ENCODE data around the gene NPTX2.
A peak's percentile ranks its signal among the peaks of the same experiment; 100 is the strongest.

Gene NPTX2

GRCh38 chr7:98617960-98618418 is 904 bp downstream of the NPTX2 start:
- peaks cover 21 to 34% of the 10 kb centered on the region in 2 donors for H3K27me3 ChIP-seq (ENCODE audit: control insufficient read depth in 2 of 2, insufficient read depth in 2 of 2, low read length in 2 of 2)
- no peaks in the 10 kb centered on the region for H3K4me1 ChIP-seq (ENCODE audit: control insufficient read depth in 2 of 2, insufficient read depth in 2 of 2, low read length in 2 of 2)
- H3K36me3 ChIP-seq (ENCODE audit: control insufficient read depth in 2 of 2, insufficient read depth in 2 of 2, low read length in 2 of 2): no peaks in the 10 kb centered on the region
- H3K9me3 ChIP-seq (ENCODE audit: control insufficient read depth in 2 of 2, low read length in 2 of 2): no peaks in the 10 kb centered on the region
- no peak overlapping the region for H3K9ac ChIP-seq (ENCODE audit: low read depth in 1 of 2, low read length in 2 of 2)
- H3K27ac ChIP-seq (ENCODE audit: low read depth in 2 of 2, low read length in 2 of 2): no peak overlapping the region
- H3K4me3 ChIP-seq (ENCODE audit: low read length in 2 of 2): no peak overlapping the region

GRCh38 chr7:98618786-98619185 is 1.7 kb downstream of the NPTX2 start:
- Histone ChIP-seq H3K4me1 (ENCODE audit: control insufficient read depth in 2 of 2, insufficient read depth in 2 of 2, low read length in 2 of 2) (no peaks in the 10 kb centered on the region), H3K27ac (ENCODE audit: low read depth in 2 of 2, low read length in 2 of 2) (no peak overlapping the region), H3K27me3 (ENCODE audit: control insufficient read depth in 2 of 2, insufficient read depth in 2 of 2, low read length in 2 of 2) (peaks cover 21 to 34% of the 10 kb centered on the region in 2 donors), H3K9me3 (ENCODE audit: control insufficient read depth in 2 of 2, low read length in 2 of 2) (no peaks in the 10 kb centered on the region), H3K36me3 (ENCODE audit: control insufficient read depth in 2 of 2, insufficient read depth in 2 of 2, low read length in 2 of 2) (no peaks in the 10 kb centered on the region), H3K9ac (ENCODE audit: low read depth in 1 of 2, low read length in 2 of 2) (no peak overlapping the region), H3K4me3 (ENCODE audit: low read length in 2 of 2) (no peak overlapping the region)

- Histone ChIP-seq H3K27me3 (ENCODE audit: control insufficient read depth in 2 of 2, insufficient read depth in 2 of 2, low read length in 2 of 2) (peaks cover 21 to 34% of the 10 kb centered on the region in 2 donors), H3K4me1 (ENCODE audit: control insufficient read depth in 2 of 2, insufficient read depth in 2 of 2, low read length in 2 of 2) (no peaks in the 10 kb centered on the region), H3K27ac (ENCODE audit: low read depth in 2 of 2, low read length in 2 of 2) (no peak overlapping the region), H3K9ac (ENCODE audit: low read depth in 1 of 2, low read length in 2 of 2) (no peak overlapping the region), H3K36me3 (ENCODE audit: control insufficient read depth in 2 of 2, insufficient read depth in 2 of 2, low read length in 2 of 2) (no peaks in the 10 kb centered on the region), H3K9me3 (ENCODE audit: control insufficient read depth in 2 of 2, low read length in 2 of 2) (no peaks in the 10 kb centered on the region), H3K4me3 (ENCODE audit: low read length in 2 of 2) (peak overlapping the region in 1 of 2 donors; percentile 15)
Measured at GRCh38 chr7:98619450-98620321, 2.6 kb downstream of the NPTX2 start.

- Histone ChIP-seq H3K9ac (ENCODE audit: low read depth in 1 of 2, low read length in 2 of 2) (no peak overlapping the region), H3K4me1 (ENCODE audit: control insufficient read depth in 2 of 2, insufficient read depth in 2 of 2, low read length in 2 of 2) (no peaks in the 10 kb centered on the region), H3K4me3 (ENCODE audit: low read length in 2 of 2) (no peak overlapping the region), H3K9me3 (ENCODE audit: control insufficient read depth in 2 of 2, low read length in 2 of 2) (no peaks in the 10 kb centered on the region), H3K27ac (ENCODE audit: low read depth in 2 of 2, low read length in 2 of 2) (no peak overlapping the region), H3K36me3 (ENCODE audit: control insufficient read depth in 2 of 2, insufficient read depth in 2 of 2, low read length in 2 of 2) (no peaks in the 10 kb centered on the region), H3K27me3 (ENCODE audit: control insufficient read depth in 2 of 2, insufficient read depth in 2 of 2, low read length in 2 of 2) (peaks cover 24 to 29% of the 10 kb centered on the region in 2 donors)
Measured at GRCh38 chr7:98621573-98622482, 4.7 kb downstream of the NPTX2 start.

GRCh38 chr7:98622926-98623325 is 5.8 kb downstream of the NPTX2 start:
- H3K27ac ChIP-seq (ENCODE audit: low read depth in 2 of 2, low read length in 2 of 2): no peak overlapping the region
- H3K36me3 ChIP-seq (ENCODE audit: control insufficient read depth in 2 of 2, insufficient read depth in 2 of 2, low read length in 2 of 2): no peaks in the 10 kb centered on the region
- no peaks in the 10 kb centered on the region for H3K4me1 ChIP-seq (ENCODE audit: control insufficient read depth in 2 of 2, insufficient read depth in 2 of 2, low read length in 2 of 2)
- peaks cover 20 to 25% of the 10 kb centered on the region in 2 donors for H3K27me3 ChIP-seq (ENCODE audit: control insufficient read depth in 2 of 2, insufficient read depth in 2 of 2, low read length in 2 of 2)
- no peak overlapping the region for H3K9ac ChIP-seq (ENCODE audit: low read depth in 1 of 2, low read length in 2 of 2)
- no peak overlapping the region for H3K4me3 ChIP-seq (ENCODE audit: low read length in 2 of 2)
- H3K9me3 ChIP-seq (ENCODE audit: control insufficient read depth in 2 of 2, low read length in 2 of 2): no peaks in the 10 kb centered on the region

GRCh38 chr7:98624846-98625420 is 7.8 kb downstream of the NPTX2 start:
- no peak overlapping the region for H3K27ac ChIP-seq (ENCODE audit: low read depth in 2 of 2, low read length in 2 of 2)
- H3K9ac ChIP-seq (ENCODE audit: low read depth in 1 of 2, low read length in 2 of 2): no peak overlapping the region
- H3K4me1 ChIP-seq (ENCODE audit: control insufficient read depth in 2 of 2, insufficient read depth in 2 of 2, low read length in 2 of 2): no peaks in the 10 kb centered on the region
- H3K9me3 ChIP-seq (ENCODE audit: control insufficient read depth in 2 of 2, low read length in 2 of 2): no peaks in the 10 kb centered on the region
- peaks cover 11 to 13% of the 10 kb centered on the region in 2 donors for H3K27me3 ChIP-seq (ENCODE audit: control insufficient read depth in 2 of 2, insufficient read depth in 2 of 2, low read length in 2 of 2)
- no peak overlapping the region for H3K4me3 ChIP-seq (ENCODE audit: low read length in 2 of 2)
- H3K36me3 ChIP-seq (ENCODE audit: control insufficient read depth in 2 of 2, insufficient read depth in 2 of 2, low read length in 2 of 2): no peaks in the 10 kb centered on the region

- Histone ChIP-seq H3K4me3 (ENCODE audit: low read length in 2 of 2) (no peak overlapping the region), H3K4me1 (ENCODE audit: control insufficient read depth in 2 of 2, insufficient read depth in 2 of 2, low read length in 2 of 2) (no peaks in the 10 kb centered on the region), H3K27me3 (ENCODE audit: control insufficient read depth in 2 of 2, insufficient read depth in 2 of 2, low read length in 2 of 2) (peaks cover 0 to 9% of the 10 kb centered on the region in 2 donors), H3K9me3 (ENCODE audit: control insufficient read depth in 2 of 2, low read length in 2 of 2) (no peaks in the 10 kb centered on the region), H3K27ac (ENCODE audit: low read depth in 2 of 2, low read length in 2 of 2) (no peak overlapping the region), H3K36me3 (ENCODE audit: control insufficient read depth in 2 of 2, insufficient read depth in 2 of 2, low read length in 2 of 2) (no peaks in the 10 kb centered on the region), H3K9ac (ENCODE audit: low read depth in 1 of 2, low read length in 2 of 2) (no peak overlapping the region)
Measured at GRCh38 chr7:98626460-98627412, 9.7 kb downstream of the NPTX2 start.

GRCh38 chr7:98627413-98627790 is 10.3 kb downstream of the NPTX2 start:
- Histone ChIP-seq H3K4me3 (ENCODE audit: low read length in 2 of 2) (no peak overlapping the region), H3K9me3 (ENCODE audit: control insufficient read depth in 2 of 2, low read length in 2 of 2) (no peaks in the 10 kb centered on the region), H3K27me3 (ENCODE audit: control insufficient read depth in 2 of 2, insufficient read depth in 2 of 2, low read length in 2 of 2) (peaks cover 0 to 9% of the 10 kb centered on the region in 2 donors), H3K36me3 (ENCODE audit: control insufficient read depth in 2 of 2, insufficient read depth in 2 of 2, low read length in 2 of 2) (no peaks in the 10 kb centered on the region), H3K4me1 (ENCODE audit: control insufficient read depth in 2 of 2, insufficient read depth in 2 of 2, low read length in 2 of 2) (no peaks in the 10 kb centered on the region), H3K9ac (ENCODE audit: low read depth in 1 of 2, low read length in 2 of 2) (no peak overlapping the region), H3K27ac (ENCODE audit: low read depth in 2 of 2, low read length in 2 of 2) (no peak overlapping the region)

- Histone ChIP-seq H3K4me1 (ENCODE audit: control insufficient read depth in 2 of 2, insufficient read depth in 2 of 2, low read length in 2 of 2) (no peaks in the 10 kb centered on the region), H3K9ac (ENCODE audit: low read depth in 1 of 2, low read length in 2 of 2) (no peak overlapping the region), H3K27ac (ENCODE audit: low read depth in 2 of 2, low read length in 2 of 2) (no peak overlapping the region), H3K36me3 (ENCODE audit: control insufficient read depth in 2 of 2, insufficient read depth in 2 of 2, low read length in 2 of 2) (no peaks in the 10 kb centered on the region), H3K4me3 (ENCODE audit: low read length in 2 of 2) (no peak overlapping the region), H3K27me3 (ENCODE audit: control insufficient read depth in 2 of 2, insufficient read depth in 2 of 2, low read length in 2 of 2) (peaks cover 0 to 9% of the 10 kb centered on the region in 2 donors), H3K9me3 (ENCODE audit: control insufficient read depth in 2 of 2, low read length in 2 of 2) (no peaks in the 10 kb centered on the region)
Measured at GRCh38 chr7:98628418-98628817, 11.3 kb downstream of the NPTX2 start.
